CD4-positive, alpha-beta memory T cell (primary cell): ENCODE measurements around the gene CELF1. TPM values are rescaled to one million over a fixed set of nuclear protein-coding genes. Genes with fewer than 3 reads are reported as not detected.

ENCODE experiments used
- CTCF ChIA-PET: fragments of 350-600 bp; sonication (Branson Sonifier 250); formaldehyde crosslinking; loops from one replicate; lab custom pipeline; 2021; ENCODE audit warnings: inconsistent platforms; ENCODE audit not compliant: partially characterized antibody; lab: Charles Lee
- POLR2A ChIA-PET: fragments of 350-600 bp; sonication (Branson Sonifier 250); formaldehyde crosslinking; loops from one replicate; lab custom pipeline; 2021; ENCODE audit not compliant: partially characterized antibody; lab: Charles Lee
- DNase-seq, 5 donors: peaks; one replicate each; pipeline versions ENCODE4 v3.0.0 to v3.0.0-alpha.2; 2020 to 2022; ENCODE audit warnings: mixed read lengths in 1 of 5
- H3K27ac ChIP-seq: one replicate; pipeline ENCODE4 v1.7.0; 2013; ENCODE audit warnings: low read depth, low read length
- H3K27me3 ChIP-seq: 2 replicates; pipeline ENCODE4 v1.7.0; 2013; ENCODE audit warnings: mild to moderate bottlenecking, low read length, moderate library complexity; ENCODE audit not compliant: insufficient read depth
- H3K36me3 ChIP-seq: 2 replicates; pipeline ENCODE4 v1.7.0; 2013; ENCODE audit warnings: mild to moderate bottlenecking, low read length, moderate library complexity; ENCODE audit not compliant: insufficient read depth
- H3K4me1 ChIP-seq: 2 replicates; pipeline ENCODE4 v1.7.0; 2013; ENCODE audit warnings: mild to moderate bottlenecking, low read length, moderate library complexity; ENCODE audit not compliant: insufficient read depth
- H3K4me3 ChIP-seq, 2 donors: one replicate each; pipeline ENCODE4 v1.7.0; 2013; ENCODE audit warnings: low read length in 2 of 2, mild to moderate bottlenecking in 1 of 2
- H3K9me3 ChIP-seq, 2 donors: one replicate each; pipeline ENCODE4 v1.7.0; 2013; ENCODE audit warnings: low read length in 2 of 2, control low read depth in 1 of 2; ENCODE audit not compliant: control insufficient read depth in 1 of 2
- H3K27ac Mint-ChIP-seq, 7 donors: one replicate each; pipeline ENCODE4 v1.8.0; 2020 to 2021; ENCODE audit warnings: mixed read lengths in 7 of 7, mild to moderate bottlenecking in 6 of 7, inconsistent platforms in 3 of 7, moderate library complexity in 3 of 7
- H3K27me3 Mint-ChIP-seq, 2 donors: one replicate each; pipeline ENCODE4 v1.8.0; 2020 to 2021; ENCODE audit warnings: mixed read lengths in 2 of 2
- H3K36me3 Mint-ChIP-seq, 2 donors: one replicate each; pipeline ENCODE4 v1.8.0; 2020 to 2021; ENCODE audit warnings: mixed read lengths in 2 of 2, inconsistent platforms in 1 of 2, mild to moderate bottlenecking in 1 of 2
- H3K4me1 Mint-ChIP-seq, 4 donors: one replicate each; pipeline ENCODE4 v1.8.0; 2020 to 2021; ENCODE audit warnings: mixed read lengths in 4 of 4, mild to moderate bottlenecking in 1 of 4
- H3K4me3 Mint-ChIP-seq, 8 donors: one replicate each; pipeline ENCODE4 v1.8.0; 2020 to 2021; ENCODE audit warnings: mixed read lengths in 8 of 8, mild to moderate bottlenecking in 7 of 8, moderate library complexity in 6 of 8, inconsistent platforms in 3 of 8
- H3K9me3 Mint-ChIP-seq, 8 donors: one replicate each; pipeline ENCODE4 v1.8.0; 2020 to 2021; ENCODE audit warnings: mixed read lengths in 8 of 8, mild to moderate bottlenecking in 5 of 8, inconsistent platforms in 3 of 8, moderate library complexity in 1 of 8
- intact Hi-C: fragments of 100-400 bp; cut with micrococcal nuclease; formaldehyde crosslinking; loops from one replicate; pipeline ENCODE4 v1.15.1; 2023
- polyA plus RNA-seq, 2 donors: library from polyadenylated mRNA; unstranded; fragments of 300-500 nt; fragmentation: Illumina TruSeq; gene quantifications; one replicate each; pipeline ENCODE4 v1.2.3, GENCODE V29; 2021
- total RNA-seq, 2 experiments: library from RNA; stranded (reverse); gene quantifications; one replicate each; pipeline ENCODE4 v1.2.3, GENCODE V29; 2021

The CELF1 gene
- total and polyA plus RNA-seq, 4 experiments from 2014 or later, result 45.6 to 149 (median 110) TPM

- Histone ChIP-seq H3K27me3 (no peaks in the 10 kb centered on the region), H3K4me1 (peaks cover 29% of the 10 kb centered on the region), H3K36me3 (peaks cover 39% of the 10 kb centered on the region), H3K4me3 (no peak overlapping the region), H3K9me3 (no peaks in the 10 kb centered on the region), H3K27ac (no peak overlapping the region)
- POLR2A ChIA-PET, result interaction anchor here (2.1 kb wide), 1 partner anchor 9 kb away, joined by 9 read pairs; the partner anchor contains the start of gene PTPMT1
- intact Hi-C loops, result loop anchor here (10.0 kb wide), 1 partner anchor 399 kb away; the partner anchor contains the start of gene ARFGAP2
- no peak for DNase-seq
- H3K27ac Mint-ChIP-seq, result peak overlapping the region in 1 of 7 donors; percentile 46
- H3K4me3 Mint-ChIP-seq, result no peak overlapping the region
- H3K36me3 Mint-ChIP-seq, result peaks cover 21 to 55% of the 10 kb centered on the region in 2 donors
- CTCF ChIA-PET, result interaction anchor here (1.6 kb wide), 1 partner anchor 8 kb away, joined by 7 read pairs; the partner anchor contains the start of gene PTPMT1
- no peaks in the 10 kb centered on the region for H3K27me3 Mint-ChIP-seq
- H3K9me3 Mint-ChIP-seq, result no peaks in the 10 kb centered on the region
- H3K4me1 Mint-ChIP-seq, result peaks cover 10 to 33% (median 20%) of the 10 kb centered on the region in 4 donors
Measured at GRCh38 chr11:47573321-47573720, 20.4 kb upstream of the CELF1 start.

- DNase-seq, result no peak
- Histone ChIP-seq H3K4me1 (peaks cover 23% of the 10 kb centered on the region), H3K4me3 (no peak overlapping the region), H3K9me3 (no peaks in the 10 kb centered on the region), H3K27me3 (no peaks in the 10 kb centered on the region), H3K36me3 (peaks cover 39% of the 10 kb centered on the region), H3K27ac (no peak overlapping the region)
- peaks cover 10 to 27% (median 16%) of the 10 kb centered on the region in 4 donors for H3K4me1 Mint-ChIP-seq
- no peaks in the 10 kb centered on the region for H3K27me3 Mint-ChIP-seq
- peaks cover 21 to 55% of the 10 kb centered on the region in 2 donors for H3K36me3 Mint-ChIP-seq
- intact Hi-C loops, result loop anchor here (10.0 kb wide), 1 partner anchor 398 kb away; the partner anchor contains the start of gene ARFGAP2
- H3K27ac Mint-ChIP-seq, result peak overlapping the region in 3 of 7 donors; percentile 22 to 52 (median 46)
- CTCF ChIA-PET, result interaction anchor here (1.0 to 1.6 kb wide), 2 partner anchors 8 to 18 kb away, joined by 3 to 7 read pairs; partner anchors contain the start of gene PTPMT1
- H3K9me3 Mint-ChIP-seq, result no peaks in the 10 kb centered on the region
- POLR2A ChIA-PET, result interaction anchor here (2.1 kb wide), 1 partner anchor 8 kb away, joined by 9 read pairs; the partner anchor contains the start of gene PTPMT1
- no peak overlapping the region for H3K4me3 Mint-ChIP-seq
Measured at GRCh38 chr11:47572715-47573255, 19.9 kb upstream of the CELF1 start.

- intact Hi-C loops, result loop anchor here (10.0 kb wide), 1 partner anchor 397 kb away; the partner anchor contains the start of gene ARFGAP2
Measured at GRCh38 chr11:47571895-47572294, 19.0 kb upstream of the CELF1 start.

GRCh38 chr11:47571357-47571729 is 18.4 kb upstream of the CELF1 start:
- Mint-ChIP-seq H3K4me3 (no peak overlapping the region), H3K36me3 (peaks cover 17 to 49% of the 10 kb centered on the region in 2 donors), H3K27me3 (no peaks in the 10 kb centered on the region), H3K27ac (peak overlapping the region in 2 of 7 donors; percentile 1 to 60), H3K9me3 (no peaks in the 10 kb centered on the region), H3K4me1 (peaks cover 11 to 20% (median 13%) of the 10 kb centered on the region in 4 donors)
- no peak overlapping the region for H3K4me3 ChIP-seq
- POLR2A ChIA-PET, result interaction anchor here (0.6 kb wide), 1 partner anchor 357 kb away, joined by 4 read pairs; the partner anchor contains the start of gene DDB2
- H3K27me3 ChIP-seq, result no peaks in the 10 kb centered on the region
- intact Hi-C loops, result loop anchor here (10.0 kb wide), 1 partner anchor 397 kb away; the partner anchor contains the start of gene ARFGAP2
- H3K9me3 ChIP-seq, result no peaks in the 10 kb centered on the region
- peaks cover 16% of the 10 kb centered on the region for H3K4me1 ChIP-seq
- H3K36me3 ChIP-seq, result peaks cover 34% of the 10 kb centered on the region
- CTCF ChIA-PET, result no interaction called here
- no peak for DNase-seq
- no peak overlapping the region for H3K27ac ChIP-seq

More at GRCh38 chr11:47571895-47572294, 19.0 kb upstream of the CELF1 start:
- Histone ChIP-seq H3K36me3 (peaks cover 36% of the 10 kb centered on the region), H3K4me1 (peaks cover 16% of the 10 kb centered on the region), H3K27ac (no peak overlapping the region), H3K27me3 (no peaks in the 10 kb centered on the region), H3K4me3 (no peak overlapping the region), H3K9me3 (no peaks in the 10 kb centered on the region)
- no peak for DNase-seq
- H3K27ac Mint-ChIP-seq, result no peak overlapping the region
- H3K4me1 Mint-ChIP-seq, result peaks cover 5 to 20% (median 9%) of the 10 kb centered on the region in 4 donors
- no peak overlapping the region for H3K4me3 Mint-ChIP-seq
- POLR2A ChIA-PET, result no interaction called here
- CTCF ChIA-PET, result interaction anchor here (1.0 kb wide), 1 partner anchor 17 kb away, joined by 3 read pairs; no protein-coding TSS in a partner anchor
- H3K9me3 Mint-ChIP-seq, result no peaks in the 10 kb centered on the region
- no peaks in the 10 kb centered on the region for H3K27me3 Mint-ChIP-seq
- H3K36me3 Mint-ChIP-seq, result peaks cover 17 to 50% of the 10 kb centered on the region in 2 donors

GRCh38 chr11:47570651-47571356 is 17.9 kb upstream of the CELF1 start:
- Histone ChIP-seq H3K9me3 (no peaks in the 10 kb centered on the region), H3K4me3 (no peak overlapping the region), H3K27ac (no peak overlapping the region), H3K4me1 (peaks cover 17% of the 10 kb centered on the region), H3K27me3 (no peaks in the 10 kb centered on the region), H3K36me3 (peaks cover 34% of the 10 kb centered on the region)
- intact Hi-C loops, result loop anchor here (10.0 kb wide), 1 partner anchor 396 kb away; the partner anchor contains the start of gene ARFGAP2
- peaks cover 13 to 24% (median 16%) of the 10 kb centered on the region in 4 donors for H3K4me1 Mint-ChIP-seq
- no peaks in the 10 kb centered on the region for H3K9me3 Mint-ChIP-seq
- no peak overlapping the region for H3K4me3 Mint-ChIP-seq
- H3K27ac Mint-ChIP-seq, result peak overlapping the region in 1 of 7 donors; percentile 1
- no peak for DNase-seq
- H3K36me3 Mint-ChIP-seq, result peaks cover 17 to 49% of the 10 kb centered on the region in 2 donors
- H3K27me3 Mint-ChIP-seq, result no peaks in the 10 kb centered on the region
- ChIA-PET CTCF (interaction anchor here (1.2 kb wide), 1 partner anchor 18 kb away, joined by 4 read pairs; the partner anchor contains the start of gene CELF1), POLR2A (interaction anchor here (0.6 to 7.6 kb wide), 3 partner anchors 8 to 356 kb away, joined by 4 to 52 read pairs (median 5); partner anchors contain the start of genes CELF1, DDB2, KBTBD4 and NDUFS3)

- CTCF ChIA-PET, result interaction anchor here (0.9 to 1.0 kb wide), 2 partner anchors 10 to 18 kb away, joined by 3 read pairs; no protein-coding TSS in a partner anchor
- H3K27me3 Mint-ChIP-seq, result no peaks in the 10 kb centered on the region
- no peaks in the 10 kb centered on the region for H3K9me3 ChIP-seq
- H3K9me3 Mint-ChIP-seq, result no peaks in the 10 kb centered on the region
- intact Hi-C loops, result loop anchor here (5.0 to 10.0 kb wide), 3 partner anchors 73 to 395 kb away; partner anchors contain the start of genes AGBL2, ARFGAP2 and MTCH2
- H3K27ac ChIP-seq, result no peak overlapping the region
- peaks cover 13% of the 10 kb centered on the region for H3K4me1 ChIP-seq
- H3K4me3 ChIP-seq, result no peak overlapping the region
- POLR2A ChIA-PET, result interaction anchor here (2.6 to 7.6 kb wide), 2 partner anchors 9 to 16 kb away, joined by 5 to 52 read pairs; partner anchors contain the start of genes CELF1, KBTBD4 and NDUFS3
- peak overlapping the region in 4 of 7 donors; percentile 12 to 44 (median 18) for H3K27ac Mint-ChIP-seq
- no peak overlapping the region for H3K4me3 Mint-ChIP-seq
- H3K36me3 ChIP-seq, result peaks cover 34% of the 10 kb centered on the region
- DNase-seq, result no peak
- no peaks in the 10 kb centered on the region for H3K27me3 ChIP-seq
- peaks cover 16 to 30% (median 22%) of the 10 kb centered on the region in 4 donors for H3K4me1 Mint-ChIP-seq
- peaks cover 17 to 42% of the 10 kb centered on the region in 2 donors for H3K36me3 Mint-ChIP-seq
Measured at GRCh38 chr11:47569646-47570045, 16.7 kb upstream of the CELF1 start.
